Neural progenitor cell (in vitro differentiated cells): Measurements from ENCODE around the gene LTBP2.

Experiments
- EZH2 ChIP-seq: fragments of 200-600 bp; sonication (generic); IDR thresholded peaks from 2 replicates; pipeline ENCODE4 v1.6.1; 2017; ENCODE audit warnings: antibody characterized with exemption, mild to moderate bottlenecking, moderate library complexity
- EZH2phosphoT487 ChIP-seq: fragments of 200-600 bp; sonication (generic); IDR thresholded peaks from 2 replicates; pipeline ENCODE4 v1.6.1; 2017; ENCODE audit warnings: antibody characterized with exemption
- TF ChIP-seq, protein P1 (sequence below): fragments of 200-600 bp; sonication (generic); IDR thresholded peaks from 2 replicates; pipeline ENCODE4 v1.5.1; 2017; ENCODE audit warnings: antibody characterized with exemption, mild to moderate bottlenecking

DNA sequence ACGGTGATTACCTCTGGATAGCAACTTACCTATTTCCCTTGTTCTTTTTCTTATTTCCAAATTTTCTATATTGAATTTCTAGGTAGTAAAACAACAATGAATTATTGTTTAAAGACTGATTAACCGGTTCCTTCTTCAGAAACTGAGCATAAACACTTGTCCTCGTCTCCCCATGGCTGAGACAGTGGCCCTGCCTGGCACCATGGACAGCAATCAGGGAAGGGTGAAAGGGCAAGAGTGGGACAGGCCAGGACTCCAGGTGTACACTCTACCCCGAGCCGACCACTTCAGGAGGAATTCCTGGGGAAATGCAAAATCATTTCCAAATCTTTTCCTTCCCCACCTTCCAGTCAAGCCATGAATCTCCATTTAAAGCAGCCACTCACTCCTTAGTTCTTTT, 48.8 kb upstream of the LTBP2 start:
- TF ChIP-seq EZH2phosphoT487 (no peak), EZH2 (no peak)
- TF ChIP-seq, protein P1, sequence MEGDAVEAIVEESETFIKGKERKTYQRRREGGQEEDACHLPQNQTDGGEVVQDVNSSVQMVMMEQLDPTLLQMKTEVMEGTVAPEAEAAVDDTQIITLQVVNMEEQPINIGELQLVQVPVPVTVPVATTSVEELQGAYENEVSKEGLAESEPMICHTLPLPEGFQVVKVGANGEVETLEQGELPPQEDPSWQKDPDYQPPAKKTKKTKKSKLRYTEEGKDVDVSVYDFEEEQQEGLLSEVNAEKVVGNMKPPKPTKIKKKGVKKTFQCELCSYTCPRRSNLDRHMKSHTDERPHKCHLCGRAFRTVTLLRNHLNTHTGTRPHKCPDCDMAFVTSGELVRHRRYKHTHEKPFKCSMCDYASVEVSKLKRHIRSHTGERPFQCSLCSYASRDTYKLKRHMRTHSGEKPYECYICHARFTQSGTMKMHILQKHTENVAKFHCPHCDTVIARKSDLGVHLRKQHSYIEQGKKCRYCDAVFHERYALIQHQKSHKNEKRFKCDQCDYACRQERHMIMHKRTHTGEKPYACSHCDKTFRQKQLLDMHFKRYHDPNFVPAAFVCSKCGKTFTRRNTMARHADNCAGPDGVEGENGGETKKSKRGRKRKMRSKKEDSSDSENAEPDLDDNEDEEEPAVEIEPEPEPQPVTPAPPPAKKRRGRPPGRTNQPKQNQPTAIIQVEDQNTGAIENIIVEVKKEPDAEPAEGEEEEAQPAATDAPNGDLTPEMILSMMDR = no peak
